ENCODE results near the gene MYRF. TPM values are rescaled to one million over a fixed set of nuclear protein-coding genes. Genes with fewer than 3 reads are reported as not detected.

The MYRF gene
- total and polyA plus RNA-seq, 9 of the 15 experiments (the other 6 are each of a cell fraction or from before 2014, with no cell fraction given) = 2.3 to 25.8 (median 7.1) TPM

GRCh38 chr11:61836193-61836592 lies 83.8 kb downstream of the MYRF start:
- Histone ChIP-seq H3K9ac (ENCODE audit: insufficient read depth in 1 of 2, low read depth in 2 of 2, low read length in 2 of 2) (peak overlapping the region; percentile 53 to 86; a peak in 3 of 4 replicates), H4K20me1 (replicated peaks; ENCODE audit: control insufficient read depth, insufficient read depth, low read length) (no peaks in the 10 kb centered on the region), H3K27ac (ENCODE audit: extremely low read depth, low read depth, low read length) (peak overlapping the region; percentile 100), H3K4me2 (ENCODE audit: insufficient read depth, low read length) (peak overlapping the region; percentile 59; the same call in 1 of the 2 replicates), H3K4me3 (no peak overlapping the region), H2AFZ (ENCODE audit: low read depth, low read length) (no peak overlapping the region), H3K9me1 (ENCODE audit: control insufficient read depth, insufficient read depth, low read length) (peaks cover 15% of the 10 kb centered on the region), H3K4me1 (replicated peaks in 1 of 2; ENCODE audit: control insufficient read depth in 2 of 2, insufficient read depth in 2 of 2, low read length in 2 of 2) (peaks cover 62 to 72% of the 10 kb centered on the region in 2 experiments), H3K9me3 (replicated peaks; ENCODE audit: control insufficient read depth, insufficient read depth, low read depth, low read length) (no peaks in the 10 kb centered on the region), H3K79me2 (ENCODE audit: control insufficient read depth, insufficient read depth, low read length) (peaks cover 36% of the 10 kb centered on the region; the same call in 2 of the 3 replicates), H3K27me3 (ENCODE audit: control insufficient read depth in 2 of 2, insufficient read depth in 2 of 2, low read length in 2 of 2) (no peaks in the 10 kb centered on the region), H3K36me3 (ENCODE audit: control insufficient read depth, insufficient read depth, low read length) (peaks cover 16% of the 10 kb centered on the region)
- WGBS (ENCODE audit: insufficient coverage, low coverage, missing lambda C conversion rate) = 84% methylated on average over 8 of the region's 8 CpGs
- BruUV-seq (replicated peaks) = no TSS peak
- intact Hi-C loops (cut with micrococcal nuclease) (no loop called here), in situ Hi-C loops (cut with MboI) (no loop called here)
- ChIA-PET CTCF (ENCODE audit: low intra/inter-chr PET ratio) (no interaction called here), POLR2A (interaction anchor here (0.8 to 0.9 kb wide), 3 partner anchors 13 to 131 kb away, joined by 3 read pairs; no protein-coding TSS in a partner anchor)
- FAIRE-seq = no peak
- no peak for DNase-seq (ENCODE audit: extremely low read depth in 1 of 4, low spot score in 3 of 4)
- no peak for ATAC-seq
- TF ChIP-seq, protein P1, sequence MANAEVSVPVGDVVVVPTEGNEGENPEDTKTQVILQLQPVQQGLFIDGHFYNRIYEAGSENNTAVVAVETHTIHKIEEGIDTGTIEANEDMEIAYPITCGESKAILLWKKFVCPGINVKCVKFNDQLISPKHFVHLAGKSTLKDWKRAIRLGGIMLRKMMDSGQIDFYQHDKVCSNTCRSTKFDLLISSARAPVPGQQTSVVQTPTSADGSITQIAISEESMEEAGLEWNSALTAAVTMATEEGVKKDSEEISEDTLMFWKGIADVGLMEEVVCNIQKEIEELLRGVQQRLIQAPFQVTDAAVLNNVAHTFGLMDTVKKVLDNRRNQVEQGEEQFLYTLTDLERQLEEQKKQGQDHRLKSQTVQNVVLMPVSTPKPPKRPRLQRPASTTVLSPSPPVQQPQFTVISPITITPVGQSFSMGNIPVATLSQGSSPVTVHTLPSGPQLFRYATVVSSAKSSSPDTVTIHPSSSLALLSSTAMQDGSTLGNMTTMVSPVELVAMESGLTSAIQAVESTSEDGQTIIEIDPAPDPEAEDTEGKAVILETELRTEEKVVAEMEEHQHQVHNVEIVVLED (CRISPR knock-in tag; IDR thresholded peaks at IDR 0.05) = no peak
- TF ChIP-seq SIRT6 (IDR thresholded peaks at IDR 0.05; ENCODE audit: low read depth, low read length) = no peak
- TF ChIP-seq YY1 (IDR thresholded peaks at IDR 0.05; ENCODE audit: borderline replicate concordance in 1 of 3, control insufficient read depth in 1 of 3, extremely low read depth in 1 of 3, insufficient read depth in 3 of 3, insufficient read length in 1 of 3, insufficient replicate concordance in 2 of 3, low read depth in 1 of 3, low read length in 2 of 3) = no peak
- TF ChIP-seq DMBX1 (CRISPR knock-in tag; IDR thresholded peaks at IDR 0.05; ENCODE audit: borderline replicate concordance) = 0 out of 2 replicates have a peak, but pooled peaks have one; percentile 9
- TF ChIP-seq ZNF609 (CRISPR knock-in tag; IDR thresholded peaks at IDR 0.05; ENCODE audit: borderline replicate concordance) = no peak
- TF ChIP-seq MAX (CRISPR knock-in tag; IDR thresholded peaks at IDR 0.05) = no peak
- TF ChIP-seq, protein P2, sequence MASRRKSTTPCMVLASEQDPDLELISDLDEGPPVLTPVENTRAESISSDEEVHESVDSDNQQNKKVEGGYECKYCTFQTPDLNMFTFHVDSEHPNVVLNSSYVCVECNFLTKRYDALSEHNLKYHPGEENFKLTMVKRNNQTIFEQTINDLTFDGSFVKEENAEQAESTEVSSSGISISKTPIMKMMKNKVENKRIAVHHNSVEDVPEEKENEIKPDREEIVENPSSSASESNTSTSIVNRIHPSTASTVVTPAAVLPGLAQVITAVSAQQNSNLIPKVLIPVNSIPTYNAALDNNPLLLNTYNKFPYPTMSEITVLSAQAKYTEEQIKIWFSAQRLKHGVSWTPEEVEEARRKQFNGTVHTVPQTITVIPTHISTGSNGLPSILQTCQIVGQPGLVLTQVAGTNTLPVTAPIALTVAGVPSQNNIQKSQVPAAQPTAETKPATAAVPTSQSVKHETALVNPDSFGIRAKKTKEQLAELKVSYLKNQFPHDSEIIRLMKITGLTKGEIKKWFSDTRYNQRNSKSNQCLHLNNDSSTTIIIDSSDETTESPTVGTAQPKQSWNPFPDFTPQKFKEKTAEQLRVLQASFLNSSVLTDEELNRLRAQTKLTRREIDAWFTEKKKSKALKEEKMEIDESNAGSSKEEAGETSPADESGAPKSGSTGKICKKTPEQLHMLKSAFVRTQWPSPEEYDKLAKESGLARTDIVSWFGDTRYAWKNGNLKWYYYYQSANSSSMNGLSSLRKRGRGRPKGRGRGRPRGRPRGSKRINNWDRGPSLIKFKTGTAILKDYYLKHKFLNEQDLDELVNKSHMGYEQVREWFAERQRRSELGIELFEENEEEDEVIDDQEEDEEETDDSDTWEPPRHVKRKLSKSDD (conservative IDR thresholded peaks at IDR 0.05; ENCODE audit: low read length) = no peak
- TF ChIP-seq NR4A1 (CRISPR knock-in tag; IDR thresholded peaks at IDR 0.05) = no peak
- peak; percentile 14; the same call in 1 of the 2 replicates for TF ChIP-seq NR4A1 (tag; IDR thresholded peaks at IDR 0.05)
- no peak for TF ChIP-seq JUNB (CRISPR knock-in tag; conservative IDR thresholded peaks at IDR 0.05)
- TF ChIP-seq ZNF780A (CRISPR knock-in tag; IDR thresholded peaks at IDR 0.05) = no peak
- TF ChIP-seq ZNF586 (CRISPR knock-in tag; conservative IDR thresholded peaks at IDR 0.05) = no peak

All from K562 (cell line).